K562 (cell line): ENCODE results near the gene HOXB8. TPM values are rescaled to one million over a fixed set of nuclear protein-coding genes. Genes with fewer than 3 reads are reported as not detected.

Experiments
- ARID4B ChIP-seq: sonication (generic); formaldehyde crosslinking; IDR thresholded peaks from 2 replicates; pipeline ENCODE4 v1.8.0; 2022; ENCODE audit warnings: mild to moderate bottlenecking, missing genetic modification reagents
- ATF7 ChIP-seq: fragments of 450-650 bp; IDR thresholded peaks from 2 replicates; pipeline ENCODE4 v1.7.1; 2014; ENCODE audit warnings: mild to moderate bottlenecking, moderate library complexity
- DPF2 ChIP-seq: fragments of 450-650 bp; IDR thresholded peaks from 2 replicates; pipeline ENCODE4 v1.6.1; 2016
- ELF4 ChIP-seq: fragments of 450-650 bp; formaldehyde crosslinking; IDR thresholded peaks from 2 replicates; pipeline ENCODE4 v1.4.0; 2022; ENCODE audit warnings: missing genetic modification characterization
- MAFG ChIP-seq: fragments of 450-650 bp; conservative IDR thresholded peaks from 2 replicates; pipeline ENCODE4 v1.6.1; 2016; ENCODE audit warnings: missing genetic modification characterization, missing compliant biosample characterization
- MITF ChIP-seq: IDR thresholded peaks from 2 replicates; pipeline ENCODE4 v1.6.1; 2014; ENCODE audit warnings: antibody characterized with exemption
- NCOA4 ChIP-seq: fragments of 450-650 bp; IDR thresholded peaks from 2 replicates; pipeline ENCODE4 v1.6.1; 2018; ENCODE audit warnings: mild to moderate bottlenecking; ENCODE audit not compliant: partially characterized antibody
- SMARCC2 ChIP-seq: fragments of 450-650 bp; IDR thresholded peaks from 2 replicates; pipeline ENCODE4 v1.6.1; 2017; ENCODE audit warnings: antibody characterized with exemption, moderate library complexity, mild to moderate bottlenecking, low read depth
- SRSF3 ChIP-seq: fragments of 200-400 bp; formaldehyde crosslinking; IDR thresholded peaks from 2 replicates; pipeline ENCODE4 v1.6.1; 2016; ENCODE audit warnings: mild to moderate bottlenecking, low read length, moderate library complexity; ENCODE audit not compliant: insufficient read depth
- WHSC1 ChIP-seq: IDR thresholded peaks from one replicate; pipeline ENCODE4 v1.6.1; 2012; ENCODE audit warnings: low read length, control low read depth, inconsistent platforms
- ZBTB2 ChIP-seq: fragments of 450-650 bp; IDR thresholded peaks from 2 replicates; pipeline ENCODE4 v1.6.1; 2016; ENCODE audit warnings: antibody characterized with exemption
- ZBTB7A ChIP-seq: IDR thresholded peaks from 2 replicates; pipeline ENCODE4 v1.6.1; 2011; ENCODE audit warnings: low read depth, mild to moderate bottlenecking, low read length, moderate library complexity, borderline replicate concordance; ENCODE audit not compliant: control insufficient read depth
- ZKSCAN1 ChIP-seq: fragments of 150-350 bp; IDR thresholded peaks from 2 replicates; pipeline ENCODE4 v1.6.1; 2016; ENCODE audit warnings: low read depth, low read length
- polyA plus RNA-seq, 8 experiments: library from polyadenylated mRNA; depleted of rRNA in 4 of 8; stranded (reverse) in 5 of 8; unstranded in 3 of 8; fragments of >200 nt; fragmentation: Nextera tagmentation in 2 of 8; fragmentation: Illumina TruSeq in 1 of 8; extraction: Ambion mirVana in 2 of 8; extraction: Trizol in 1 of 8; gene quantifications; 2 replicates each; pipeline versions ENCODE4 v1.2.1 to v1.2.3, GENCODE V29; 2011 to 2014; ENCODE audit warnings: inconsistent platforms in 1 of 8, missing spikeins in 1 of 8
- total RNA-seq, 7 experiments: library from RNA; depleted of rRNA in 6 of 7; stranded (reverse); fragments of >200 nt in 6 of 7; fragmentation: Illumina TruSeq in 2 of 7; extraction: Trizol in 2 of 7; gene quantifications; 2 replicates each; pipeline versions ENCODE4 v1.2.1 to v1.2.3, GENCODE V29; 2011 to 2021; ENCODE audit warnings: low replicate concordance in 1 of 7
- TF ChIP-seq, protein P1 (sequence below): fragments of 450-650 bp; IDR thresholded peaks from 2 replicates; pipeline ENCODE4 v1.6.1; 2018; ENCODE audit not compliant: partially characterized antibody
- TF ChIP-seq, protein P2 (sequence below): fragments of 250-450 bp; sonication (Bioruptor Pico); IDR thresholded peaks from 2 replicates; pipeline ENCODE4 v1.8.0; 2021; ENCODE audit warnings: mild to moderate bottlenecking, moderate library complexity

Gene HOXB8
- total and polyA plus RNA-seq, 9 of the 15 experiments (the other 6 are each of a cell fraction or from before 2014, with no cell fraction given) = 0.52 to 23.8 (median 3.6) TPM

GRCh38 chr17:48630925-48631692 is 16.0 kb upstream of the HOXB8 start (continued):
- TF ChIP-seq ARID4B (CRISPR knock-in tag) (0 out of 2 replicates have a peak, but pooled peaks have one; percentile 38), ZBTB2 (0 out of 2 replicates have a peak, but pooled peaks have one; percentile 33), MAFG (tag) (peak; percentile 88), ELF4 (CRISPR knock-in tag) (no peak), SMARCC2 (peak; percentile 82), ZBTB7A (peak; percentile 83), MITF (peak; percentile 40; the same call in 1 of the 2 replicates), WHSC1 (no peak), SRSF3 (no peak), DPF2 (peak; percentile 94), ATF7 (peak; percentile 93), ZKSCAN1 (no peak; the same call in 1 of the 2 replicates), NCOA4 (no peak)
- TF ChIP-seq, protein P1, sequence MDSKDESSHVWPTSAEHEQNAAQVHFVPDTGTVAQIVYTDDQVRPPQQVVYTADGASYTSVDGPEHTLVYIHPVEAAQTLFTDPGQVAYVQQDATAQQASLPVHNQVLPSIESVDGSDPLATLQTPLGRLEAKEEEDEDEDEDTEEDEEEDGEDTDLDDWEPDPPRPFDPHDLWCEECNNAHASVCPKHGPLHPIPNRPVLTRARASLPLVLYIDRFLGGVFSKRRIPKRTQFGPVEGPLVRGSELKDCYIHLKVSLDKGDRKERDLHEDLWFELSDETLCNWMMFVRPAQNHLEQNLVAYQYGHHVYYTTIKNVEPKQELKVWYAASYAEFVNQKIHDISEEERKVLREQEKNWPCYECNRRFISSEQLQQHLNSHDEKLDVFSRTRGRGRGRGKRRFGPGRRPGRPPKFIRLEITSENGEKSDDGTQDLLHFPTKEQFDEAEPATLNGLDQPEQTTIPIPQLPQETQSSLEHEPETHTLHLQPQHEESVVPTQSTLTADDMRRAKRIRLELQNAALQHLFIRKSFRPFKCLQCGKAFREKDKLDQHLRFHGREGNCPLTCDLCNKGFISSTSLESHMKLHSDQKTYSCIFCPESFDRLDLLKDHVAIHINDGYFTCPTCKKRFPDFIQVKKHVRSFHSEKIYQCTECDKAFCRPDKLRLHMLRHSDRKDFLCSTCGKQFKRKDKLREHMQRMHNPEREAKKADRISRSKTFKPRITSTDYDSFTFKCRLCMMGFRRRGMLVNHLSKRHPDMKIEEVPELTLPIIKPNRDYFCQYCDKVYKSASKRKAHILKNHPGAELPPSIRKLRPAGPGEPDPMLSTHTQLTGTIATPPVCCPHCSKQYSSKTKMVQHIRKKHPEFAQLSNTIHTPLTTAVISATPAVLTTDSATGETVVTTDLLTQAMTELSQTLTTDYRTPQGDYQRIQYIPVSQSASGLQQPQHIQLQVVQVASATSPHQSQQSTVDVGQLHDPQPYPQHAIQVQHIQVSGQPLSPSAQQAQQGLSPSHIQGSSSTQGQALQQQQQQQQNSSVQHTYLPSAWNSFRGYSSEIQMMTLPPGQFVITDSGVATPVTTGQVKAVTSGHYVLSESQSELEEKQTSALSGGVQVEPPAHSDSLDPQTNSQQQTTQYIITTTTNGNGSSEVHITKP = peak; percentile 98
- TF ChIP-seq, protein P2, sequence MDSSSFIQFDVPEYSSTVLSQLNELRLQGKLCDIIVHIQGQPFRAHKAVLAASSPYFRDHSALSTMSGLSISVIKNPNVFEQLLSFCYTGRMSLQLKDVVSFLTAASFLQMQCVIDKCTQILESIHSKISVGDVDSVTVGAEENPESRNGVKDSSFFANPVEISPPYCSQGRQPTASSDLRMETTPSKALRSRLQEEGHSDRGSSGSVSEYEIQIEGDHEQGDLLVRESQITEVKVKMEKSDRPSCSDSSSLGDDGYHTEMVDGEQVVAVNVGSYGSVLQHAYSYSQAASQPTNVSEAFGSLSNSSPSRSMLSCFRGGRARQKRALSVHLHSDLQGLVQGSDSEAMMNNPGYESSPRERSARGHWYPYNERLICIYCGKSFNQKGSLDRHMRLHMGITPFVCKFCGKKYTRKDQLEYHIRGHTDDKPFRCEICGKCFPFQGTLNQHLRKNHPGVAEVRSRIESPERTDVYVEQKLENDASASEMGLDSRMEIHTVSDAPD (CRISPR knock-in tag) = no peak
